Measurements from ENCODE around the gene RPS6KL1. TPM values are rescaled to one million over a fixed set of nuclear protein-coding genes. Genes with fewer than 3 reads are reported as not detected.

RPS6KL1 gene
- total RNA-seq, 1 experiment from 2014 or later: 18.8 TPM

GRCh38 chr14:74858022-74858421 lies 65.0 kb downstream of the RPS6KL1 start:
- H3K4me2 ChIP-seq (ENCODE audit: insufficient read depth, insufficient read length, low read length): no peak overlapping the region
- no peaks in the 10 kb centered on the region for H3K79me2 ChIP-seq (ENCODE audit: insufficient read depth, low read length)
- WGBS (ENCODE audit: extremely low coverage, insufficient read length, low lambda C conversion rate): no CpG with 5 or more reads among the region's 1 CpG
- no peak overlapping the region for H3K27ac ChIP-seq (ENCODE audit: insufficient read length, low read depth, low read length)
- Mint-ChIP-seq H3K27ac (no peak overlapping the region), H3K4me3 (no peak overlapping the region), H3K9me3 (no peaks in the 10 kb centered on the region), H3K36me3 (ENCODE audit: insufficient read depth in 1 of 3, low read depth in 3 of 3) (no peaks in the 10 kb centered on the region), H3K27me3 (ENCODE audit: low read depth) (no peaks in the 10 kb centered on the region), H3K4me1 (peaks cover 0 to 3% of the 10 kb centered on the region in 2 experiments; a peak in 1 of 4 replicates)
- H3K9me3 ChIP-seq (ENCODE audit: control insufficient read depth, low read depth, low read length): no peaks in the 10 kb centered on the region
- H3K23ac ChIP-seq (ENCODE audit: insufficient read length, low read depth, low read length): no peak overlapping the region
- H2BK120ac ChIP-seq (ENCODE audit: low read depth, low read length, poor library complexity, severe bottlenecking): no peak overlapping the region
- H3K56ac ChIP-seq (ENCODE audit: insufficient read length, low read depth, low read length): no peak overlapping the region
- no peak overlapping the region for H4K91ac ChIP-seq (ENCODE audit: insufficient read length, low read depth, low read length)
- no peak overlapping the region for H3K18ac ChIP-seq (ENCODE audit: insufficient read length, low read depth, low read length)
- H4K8ac ChIP-seq (replicated peaks; ENCODE audit: insufficient read length, low read depth, low read length): no peak overlapping the region
- H3K14ac ChIP-seq (ENCODE audit: insufficient read depth, low read length): no peak overlapping the region
- H3K4me1 ChIP-seq (ENCODE audit: insufficient read depth, low read length): no peaks in the 10 kb centered on the region
- no peak for DNase-seq
- H2BK20ac ChIP-seq (ENCODE audit: low read depth, low read length, poor library complexity, severe bottlenecking): no peak overlapping the region
- H3K9ac ChIP-seq (ENCODE audit: extremely low read depth, insufficient read length, low read length): no peak overlapping the region
- no peak overlapping the region for H4K5ac ChIP-seq (ENCODE audit: insufficient read length, low read depth, low read length)
- no peak for TF ChIP-seq CTCF (conservative IDR thresholded peaks at IDR 0.05)
- H2AFZ ChIP-seq (ENCODE audit: low read length): no peak overlapping the region
- H3K27me3 ChIP-seq (ENCODE audit: insufficient read depth, low read length): no peaks in the 10 kb centered on the region
- H3T11ph ChIP-seq (ENCODE audit: low read length): no peak overlapping the region
- no peak overlapping the region for H2AK5ac ChIP-seq (ENCODE audit: insufficient read length, low read length)
- H2BK15ac ChIP-seq (ENCODE audit: low read depth, low read length): no peak overlapping the region
- H3K79me1 ChIP-seq (ENCODE audit: insufficient read depth, low read depth, low read length, poor library complexity, severe bottlenecking): no peaks in the 10 kb centered on the region
- no peak overlapping the region for H2BK12ac ChIP-seq (ENCODE audit: insufficient read length, low read depth, low read length)
- no peak overlapping the region for H2BK5ac ChIP-seq (ENCODE audit: insufficient read length, low read length)
- no peaks in the 10 kb centered on the region for H4K20me1 ChIP-seq (ENCODE audit: control insufficient read depth, insufficient read depth, insufficient read length)
- no peak overlapping the region for H3K4ac ChIP-seq (ENCODE audit: low read depth, low read length)
- no peaks in the 10 kb centered on the region for H3K23me2 ChIP-seq (ENCODE audit: insufficient read length, low read depth, low read length, poor library complexity, severe bottlenecking)
